ENCODE data around the gene GSTA4. TPM values are rescaled to one million over a fixed set of nuclear protein-coding genes. Genes with fewer than 3 reads are reported as not detected.

Gene GSTA4
- total RNA-seq, 1 donor from 2014 or later = 10.9 TPM

- no peaks in the 10 kb centered on the region for H3K27me3 ChIP-seq (ENCODE audit: insufficient read depth, low read length)
- H3K79me2 ChIP-seq (ENCODE audit: insufficient read depth, low read length) = peaks cover 10% of the 10 kb centered on the region
- FAIRE-seq (no peak), DNase-seq (ENCODE audit: low read depth) (no peak)
- no peaks in the 10 kb centered on the region for H3K27me3 Mint-ChIP-seq (ENCODE audit: low read depth, unreplicated experiment)
- no peak for TF ChIP-seq EZH2 (IDR thresholded peaks at IDR 0.05; ENCODE audit: insufficient read depth, low read length)
- no peak for TF ChIP-seq CTCF (IDR thresholded peaks at IDR 0.05; ENCODE audit: insufficient read depth, low read depth, low read length)
- peaks cover 21% of the 10 kb centered on the region for H3K36me3 Mint-ChIP-seq (ENCODE audit: low read depth, unreplicated experiment)
- peaks cover 47% of the 10 kb centered on the region for H3K4me1 Mint-ChIP-seq (ENCODE audit: low read depth, unreplicated experiment)
- H3K9me3 Mint-ChIP-seq (ENCODE audit: unreplicated experiment) = no peaks in the 10 kb centered on the region
- H3K4me2 ChIP-seq (ENCODE audit: low read length) = no peak overlapping the region
- no peak overlapping the region for H2AFZ ChIP-seq (ENCODE audit: low read depth, low read length)
- H3K4me3 ChIP-seq (ENCODE audit: insufficient read depth, low read depth, low read length) = no peak overlapping the region
- no peak overlapping the region for H3K27ac Mint-ChIP-seq (ENCODE audit: unreplicated experiment)
- peaks cover 30% of the 10 kb centered on the region for H3K4me1 ChIP-seq (ENCODE audit: insufficient read depth, low read length)
- H3K9me3 ChIP-seq (ENCODE audit: insufficient read depth, low read depth, low read length) = no peaks in the 10 kb centered on the region
- no peak overlapping the region for H3K27ac ChIP-seq (ENCODE audit: low read depth, low read length)
- no peak overlapping the region for H3K9ac ChIP-seq (ENCODE audit: low read length)
- H3K4me3 Mint-ChIP-seq (ENCODE audit: unreplicated experiment) = no peak overlapping the region
- H4K20me1 ChIP-seq (ENCODE audit: insufficient read depth, low read length) = no peaks in the 10 kb centered on the region
- peaks cover 21% of the 10 kb centered on the region for H3K36me3 ChIP-seq (ENCODE audit: insufficient read depth, low read length)
These were observed 43.5 kb upstream of the GSTA4 start for GRCh38 chr6:53038596-53038995.

GRCh38 chr6:53038141-53038540, 43.1 kb upstream of the GSTA4 start:
- DNase-seq (ENCODE audit: low read depth) = no peak
- Mint-ChIP-seq H3K4me1 (ENCODE audit: low read depth, unreplicated experiment) (peaks cover 48% of the 10 kb centered on the region), H3K36me3 (ENCODE audit: low read depth, unreplicated experiment) (peaks cover 23% of the 10 kb centered on the region), H3K9me3 (ENCODE audit: unreplicated experiment) (no peaks in the 10 kb centered on the region), H3K27me3 (ENCODE audit: low read depth, unreplicated experiment) (no peaks in the 10 kb centered on the region), H3K27ac (ENCODE audit: unreplicated experiment) (no peak overlapping the region), H3K4me3 (ENCODE audit: unreplicated experiment) (no peak overlapping the region)
- Histone ChIP-seq H3K4me2 (ENCODE audit: low read length) (no peak overlapping the region), H2AFZ (ENCODE audit: low read depth, low read length) (no peak overlapping the region), H3K27me3 (ENCODE audit: insufficient read depth, low read length) (no peaks in the 10 kb centered on the region), H3K4me1 (ENCODE audit: insufficient read depth, low read length) (peaks cover 26% of the 10 kb centered on the region), H3K79me2 (ENCODE audit: insufficient read depth, low read length) (peaks cover 10% of the 10 kb centered on the region), H3K9me3 (ENCODE audit: insufficient read depth, low read depth, low read length) (no peaks in the 10 kb centered on the region), H3K27ac (ENCODE audit: low read depth, low read length) (no peak overlapping the region), H3K9ac (ENCODE audit: low read length) (no peak overlapping the region), H3K36me3 (ENCODE audit: insufficient read depth, low read length) (peaks cover 21% of the 10 kb centered on the region), H3K4me3 (ENCODE audit: insufficient read depth, low read depth, low read length) (no peak overlapping the region), H4K20me1 (ENCODE audit: insufficient read depth, low read length) (no peaks in the 10 kb centered on the region)
- no peak for FAIRE-seq
- TF ChIP-seq CTCF (IDR thresholded peaks at IDR 0.05; ENCODE audit: insufficient read depth, low read depth, low read length) (no peak), EZH2 (IDR thresholded peaks at IDR 0.05; ENCODE audit: insufficient read depth, low read length) (no peak)

- no peaks in the 10 kb centered on the region for H3K27me3 Mint-ChIP-seq (ENCODE audit: low read depth, unreplicated experiment)
- H4K20me1 ChIP-seq (ENCODE audit: insufficient read depth, low read length) = no peaks in the 10 kb centered on the region
- H3K9me3 Mint-ChIP-seq (ENCODE audit: unreplicated experiment) = no peaks in the 10 kb centered on the region
- H3K79me2 ChIP-seq (ENCODE audit: insufficient read depth, low read length) = peaks cover 10% of the 10 kb centered on the region
- H3K9ac ChIP-seq (ENCODE audit: low read length) = no peak overlapping the region
- no peak overlapping the region for H2AFZ ChIP-seq (ENCODE audit: low read depth, low read length)
- no peak overlapping the region for H3K4me3 ChIP-seq (ENCODE audit: insufficient read depth, low read depth, low read length)
- peaks cover 33% of the 10 kb centered on the region for H3K4me1 Mint-ChIP-seq (ENCODE audit: low read depth, unreplicated experiment)
- no peak for TF ChIP-seq EZH2 (IDR thresholded peaks at IDR 0.05; ENCODE audit: insufficient read depth, low read length)
- TF ChIP-seq CTCF (IDR thresholded peaks at IDR 0.05; ENCODE audit: insufficient read depth, low read depth, low read length) = no peak
- no peaks in the 10 kb centered on the region for H3K9me3 ChIP-seq (ENCODE audit: insufficient read depth, low read depth, low read length)
- peaks cover 17% of the 10 kb centered on the region for H3K36me3 ChIP-seq (ENCODE audit: insufficient read depth, low read length)
- peak overlapping the region; percentile 51 for H3K4me3 Mint-ChIP-seq (ENCODE audit: unreplicated experiment)
- H3K27ac ChIP-seq (ENCODE audit: low read depth, low read length) = no peak overlapping the region
- peaks cover 22% of the 10 kb centered on the region for H3K36me3 Mint-ChIP-seq (ENCODE audit: low read depth, unreplicated experiment)
- DNase-seq (ENCODE audit: low read depth) = no peak
- H3K4me2 ChIP-seq (ENCODE audit: low read length) = no peak overlapping the region
- peaks cover 4% of the 10 kb centered on the region for H3K4me1 ChIP-seq (ENCODE audit: insufficient read depth, low read length)
- no peak overlapping the region for H3K27ac Mint-ChIP-seq (ENCODE audit: unreplicated experiment)
- H3K27me3 ChIP-seq (ENCODE audit: insufficient read depth, low read length) = no peaks in the 10 kb centered on the region
- FAIRE-seq = no peak
These were observed 40.6 kb upstream of the GSTA4 start for GRCh38 chr6:53035549-53036213.

Measured in astrocyte (in vitro differentiated cells and primary cell).